Uterus (tissue), 2 donors: ENCODE measurements around the gene SHTN1.

Experiments used
- CTCF ChIP-seq, 4 experiments: fragments of 200-600 bp in 2 of 4; fragments of 450-650 bp in 2 of 4; sonication (generic) in 2 of 4; IDR thresholded peaks; one replicate each; pipeline ENCODE4 v1.5.1; 2016 to 2019; ENCODE audit warnings: antibody characterized with exemption in 4 of 4, mild to moderate bottlenecking in 2 of 4, moderate library complexity in 1 of 4
- POLR2A ChIP-seq, 2 donors: fragments of 450-650 bp; IDR thresholded peaks; one replicate each; pipeline ENCODE4 v1.6.1; 2016; ENCODE audit warnings: antibody characterized with exemption in 2 of 2, mild to moderate bottlenecking in 1 of 2, moderate library complexity in 1 of 2

DNA sequence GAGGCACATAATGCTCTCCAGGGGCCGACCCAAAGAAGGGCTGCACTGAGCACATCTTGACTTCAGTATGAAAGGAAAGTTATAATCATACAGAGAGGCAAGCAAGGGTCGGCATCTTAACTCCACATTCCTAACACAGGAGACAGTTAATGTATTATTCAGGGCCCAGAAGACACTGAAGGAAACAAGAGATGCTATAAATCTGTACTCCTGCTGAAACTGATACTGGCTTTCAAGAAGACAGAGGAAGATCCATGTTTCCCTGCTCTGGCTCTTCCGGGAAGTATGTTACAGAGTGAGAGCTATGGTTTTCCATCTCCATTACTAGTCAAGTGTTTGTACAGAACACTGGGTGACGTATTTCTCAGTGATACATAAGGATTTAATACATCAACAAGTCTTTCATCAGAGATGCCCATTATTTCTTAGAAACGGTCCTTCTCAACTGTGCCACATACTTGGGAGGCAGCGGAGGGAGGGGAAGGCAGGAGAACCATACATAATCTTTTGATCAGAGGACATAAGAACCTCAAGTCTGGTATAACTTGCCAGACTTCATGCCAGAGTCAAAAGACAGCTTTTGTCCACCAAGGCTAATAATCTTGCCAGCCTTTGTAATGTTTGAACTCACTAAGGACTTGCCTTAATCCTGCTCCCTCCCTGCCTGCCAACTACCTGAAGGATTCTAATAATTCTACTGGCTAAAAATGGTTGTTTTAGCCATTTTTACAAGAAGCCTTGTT is 97.6 kb downstream of the SHTN1 start:
- TF ChIP-seq CTCF (IDR thresholded peaks at IDR 0.05), result no peak
- no peak for TF ChIP-seq POLR2A (IDR thresholded peaks at IDR 0.05)
